SU-DHL-6 (cell line): ENCODE results near the gene PLK1.

ENCODE experiments used
- EZH2phosphoT487 ChIP-seq: fragments of 200-600 bp; sonication (generic), shearing (Covaris generic); conservative IDR thresholded peaks from 2 replicates; pipeline ENCODE4 v1.6.1; 2018; ENCODE audit warnings: mild to moderate bottlenecking, antibody characterized with exemption, low read length, moderate library complexity, mixed read lengths
- TF ChIP-seq, protein P1 (sequence below): fragments of 200-600 bp; sonication (generic); IDR thresholded peaks from one replicate; pipeline ENCODE4 v1.5.1; 2017; ENCODE audit warnings: antibody characterized with exemption, mild to moderate bottlenecking, low read length, moderate library complexity; ENCODE audit not compliant: insufficient read depth, poor library complexity, severe bottlenecking

DNA sequence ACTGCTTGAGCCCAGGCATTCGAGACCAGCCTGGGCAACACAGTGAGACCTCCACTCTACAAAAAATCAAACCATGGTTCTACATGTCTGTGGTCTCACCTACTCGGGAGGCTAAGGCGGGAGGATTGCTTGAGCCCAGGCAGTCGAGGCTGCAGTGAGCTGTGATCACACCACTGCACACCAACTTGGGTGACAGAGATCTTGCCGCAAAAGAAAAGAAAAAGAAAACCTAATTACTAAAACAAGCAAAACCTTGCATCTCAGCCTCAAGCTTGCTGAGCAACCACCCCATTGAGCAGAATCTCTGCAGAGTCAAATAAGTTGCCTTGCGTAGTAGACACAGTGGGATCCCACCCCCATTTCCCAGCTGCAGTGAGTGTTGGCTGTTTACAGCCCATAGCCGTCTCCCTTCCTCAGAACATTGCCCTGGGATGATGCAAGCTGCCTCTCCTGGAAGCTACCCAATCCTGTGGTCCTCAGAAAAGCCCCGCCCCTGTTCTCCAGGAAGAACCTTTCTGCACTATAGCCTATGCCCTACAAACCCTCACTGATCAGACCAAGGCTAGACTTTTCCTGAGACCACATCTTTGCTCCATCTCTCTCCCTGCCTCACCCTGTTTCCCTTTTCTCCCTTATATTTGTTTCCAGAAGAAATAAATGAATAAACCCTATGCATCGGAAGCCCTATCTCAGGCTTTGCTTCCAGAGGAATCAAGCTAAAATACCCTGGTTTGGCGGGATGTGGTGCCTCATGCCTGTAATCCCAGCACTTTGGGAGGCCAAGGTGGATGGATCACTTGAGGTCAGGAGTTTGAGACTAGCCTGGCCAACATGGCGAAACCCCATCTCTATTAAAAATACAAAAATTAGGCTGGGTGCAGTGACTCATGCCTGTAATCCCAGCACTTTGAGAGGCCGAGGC is 51.1 kb downstream of the PLK1 start:
- TF ChIP-seq, protein P1, sequence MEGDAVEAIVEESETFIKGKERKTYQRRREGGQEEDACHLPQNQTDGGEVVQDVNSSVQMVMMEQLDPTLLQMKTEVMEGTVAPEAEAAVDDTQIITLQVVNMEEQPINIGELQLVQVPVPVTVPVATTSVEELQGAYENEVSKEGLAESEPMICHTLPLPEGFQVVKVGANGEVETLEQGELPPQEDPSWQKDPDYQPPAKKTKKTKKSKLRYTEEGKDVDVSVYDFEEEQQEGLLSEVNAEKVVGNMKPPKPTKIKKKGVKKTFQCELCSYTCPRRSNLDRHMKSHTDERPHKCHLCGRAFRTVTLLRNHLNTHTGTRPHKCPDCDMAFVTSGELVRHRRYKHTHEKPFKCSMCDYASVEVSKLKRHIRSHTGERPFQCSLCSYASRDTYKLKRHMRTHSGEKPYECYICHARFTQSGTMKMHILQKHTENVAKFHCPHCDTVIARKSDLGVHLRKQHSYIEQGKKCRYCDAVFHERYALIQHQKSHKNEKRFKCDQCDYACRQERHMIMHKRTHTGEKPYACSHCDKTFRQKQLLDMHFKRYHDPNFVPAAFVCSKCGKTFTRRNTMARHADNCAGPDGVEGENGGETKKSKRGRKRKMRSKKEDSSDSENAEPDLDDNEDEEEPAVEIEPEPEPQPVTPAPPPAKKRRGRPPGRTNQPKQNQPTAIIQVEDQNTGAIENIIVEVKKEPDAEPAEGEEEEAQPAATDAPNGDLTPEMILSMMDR: no peak
- TF ChIP-seq EZH2phosphoT487: no peak
